ENCODE results near the gene ARL15.

ARL15 gene

GRCh38 chr5:54249210-54250028, 61.0 kb downstream of the ARL15 start:
- peak; percentile 18 for DNase-seq (ENCODE audit: low read depth)

GRCh38 chr5:54247226-54247625, 63.1 kb downstream of the ARL15 start:
- no peak for DNase-seq (ENCODE audit: low read depth)

GRCh38 chr5:54243483-54244080, 66.8 kb downstream of the ARL15 start:
- no peak for DNase-seq (ENCODE audit: low read depth)

- DNase-seq (ENCODE audit: low read depth): no peak
These were observed 68.1 kb downstream of the ARL15 start for GRCh38 chr5:54242297-54242696.

- DNase-seq (ENCODE audit: low read depth): peak; percentile 51
These were observed 76.0 kb downstream of the ARL15 start for GRCh38 chr5:54234304-54234933.

GRCh38 chr5:54230936-54231685, 79.3 kb downstream of the ARL15 start:
- no peak for DNase-seq (ENCODE audit: low read depth)

- peak; percentile 46 for DNase-seq (ENCODE audit: low read depth)
These were observed 81.2 kb downstream of the ARL15 start for GRCh38 chr5:54229041-54229780.

GRCh38 chr5:54227759-54228158, 82.6 kb downstream of the ARL15 start:
- DNase-seq (ENCODE audit: low read depth): no peak

GRCh38 chr5:54227109-54227508, 83.3 kb downstream of the ARL15 start:
- DNase-seq (ENCODE audit: low read depth): no peak

- DNase-seq (ENCODE audit: low read depth): no peak
These were observed 84.2 kb downstream of the ARL15 start for GRCh38 chr5:54226215-54226614.

GRCh38 chr5:54224103-54224826, 86.1 kb downstream of the ARL15 start:
- no peak for DNase-seq (ENCODE audit: low read depth)

GRCh38 chr5:54222336-54222735, 88.0 kb downstream of the ARL15 start:
- DNase-seq (ENCODE audit: low read depth): no peak

GRCh38 chr5:54221135-54221534, 89.2 kb downstream of the ARL15 start:
- no peak for DNase-seq (ENCODE audit: low read depth)

- DNase-seq (ENCODE audit: low read depth): no peak
These were observed 89.9 kb downstream of the ARL15 start for GRCh38 chr5:54220230-54221040.

GRCh38 chr5:54217826-54218503, 92.4 kb downstream of the ARL15 start:
- DNase-seq (ENCODE audit: low read depth): peak; percentile 77

- no peak for DNase-seq (ENCODE audit: low read depth)
These were observed 95.1 kb downstream of the ARL15 start for GRCh38 chr5:54215233-54215736.

GRCh38 chr5:54214722-54215121, 95.7 kb downstream of the ARL15 start:
- no peak for DNase-seq (ENCODE audit: low read depth)

GRCh38 chr5:54212331-54212730, 98.0 kb downstream of the ARL15 start:
- DNase-seq (ENCODE audit: low read depth): no peak

- DNase-seq (ENCODE audit: low read depth): no peak
These were observed 98.5 kb downstream of the ARL15 start for GRCh38 chr5:54211912-54212311.
